A673 (cell line): ENCODE data around the gene MAP4. TPM values are rescaled to one million over a fixed set of nuclear protein-coding genes. Genes with fewer than 3 reads are reported as not detected.
"Not testable (repeated sequence)": the region's sequence is repeated elsewhere in the genome, so short reads cannot be mapped to it uniquely, and the experiment has no call there.

ENCODE experiments used
- BruUV-seq: library from RNA; stranded (reverse); fragments of 400-500 nt; replicated peaks from 2 replicates; lab custom pipeline; 2021; lab: Mats Ljungman, UMichigan
- CTCF ChIA-PET: fragments of 300-600 bp; sonication (Branson Sonifier 250); formaldehyde crosslinking; loops from one replicate; lab custom pipeline; 2022; ENCODE audit warnings: antibody characterized with exemption; lab: Charles Lee
- POLR2A ChIA-PET: fragments of 300-600 bp; sonication (Branson Sonifier 250); formaldehyde crosslinking; loops from one replicate; lab custom pipeline; 2022; ENCODE audit warnings: antibody characterized with exemption; ENCODE audit not compliant: low non-redundant PET; lab: Charles Lee
- DNase-seq: peaks from one replicate; pipeline ENCODE4 v3.0.0-alpha.2; 2015; ENCODE audit warnings: low spot score
- H3K27ac ChIP-seq: fragments of 200-600 bp; sonication (generic); 2 replicates; pipeline ENCODE4 v1.5.1; 2016; ENCODE audit warnings: mixed run types, low read depth, mild to moderate bottlenecking, mixed read lengths, antibody characterized with exemption, low read length; ENCODE audit not compliant: poor library complexity, severe bottlenecking
- H3K27me3 ChIP-seq: fragments of 200-600 bp; sonication (generic); replicated peaks from 2 replicates; pipeline ENCODE4 v1.6.1; 2017; ENCODE audit warnings: mixed run types, low read depth, mild to moderate bottlenecking, mixed read lengths, antibody characterized with exemption, low read length; ENCODE audit not compliant: insufficient read depth, poor library complexity
- H3K36me3 ChIP-seq: fragments of 200-600 bp; sonication (generic); 2 replicates; pipeline ENCODE4 v1.6.1; 2016; ENCODE audit warnings: mixed run types, mild to moderate bottlenecking, mixed read lengths, antibody characterized with exemption, low read length; ENCODE audit not compliant: insufficient read depth, poor library complexity, severe bottlenecking
- H3K4me1 ChIP-seq: fragments of 200-600 bp; sonication (generic); 2 replicates; pipeline ENCODE4 v1.6.1; 2017; ENCODE audit warnings: mixed run types, mild to moderate bottlenecking, mixed read lengths, antibody characterized with exemption, low read length; ENCODE audit not compliant: insufficient read depth, poor library complexity, severe bottlenecking
- H3K4me3 ChIP-seq: fragments of 200-600 bp; sonication (generic); 2 replicates; pipeline ENCODE4 v1.5.1; 2016; ENCODE audit warnings: low read depth, mixed run types, mild to moderate bottlenecking, mixed read lengths, low read length; ENCODE audit not compliant: poor library complexity, severe bottlenecking
- H3K9me3 ChIP-seq: fragments of 200-600 bp; sonication (generic); 2 replicates; pipeline ENCODE4 v1.6.1; 2016; ENCODE audit warnings: mixed run types, low read depth, mild to moderate bottlenecking, mixed read lengths, antibody characterized with exemption, low read length; ENCODE audit not compliant: poor library complexity, severe bottlenecking
- EZH2 ChIP-seq: fragments of 200-600 bp; sonication (generic); IDR thresholded peaks from 2 replicates; pipeline ENCODE4 v1.6.1; 2017; ENCODE audit warnings: borderline replicate concordance, low read depth, mild to moderate bottlenecking, mixed read lengths, antibody characterized with exemption, low read length; ENCODE audit not compliant: poor library complexity, severe bottlenecking
- intact Hi-C: fragments of 100-400 bp; cut with micrococcal nuclease; formaldehyde crosslinking; loops from one replicate; pipeline ENCODE4 v1.10.0; 2022; ENCODE audit not compliant: unreplicated experiment
- total RNA-seq: library from RNA; stranded (reverse); gene quantifications from 2 replicates; pipeline ENCODE4 v1.2.3, GENCODE V29; 2021
- TF ChIP-seq, protein P1 (sequence below): fragments of 300-800, 200-600 bp; sonication (generic); conservative IDR thresholded peaks from 2 replicates; pipeline ENCODE4 v1.5.1; 2017; ENCODE audit warnings: low read depth, mild to moderate bottlenecking, antibody characterized with exemption, low read length, moderate library complexity, mixed read lengths

MAP4 gene
- total RNA-seq, 1 experiment from 2014 or later: 105 TPM

DNA sequence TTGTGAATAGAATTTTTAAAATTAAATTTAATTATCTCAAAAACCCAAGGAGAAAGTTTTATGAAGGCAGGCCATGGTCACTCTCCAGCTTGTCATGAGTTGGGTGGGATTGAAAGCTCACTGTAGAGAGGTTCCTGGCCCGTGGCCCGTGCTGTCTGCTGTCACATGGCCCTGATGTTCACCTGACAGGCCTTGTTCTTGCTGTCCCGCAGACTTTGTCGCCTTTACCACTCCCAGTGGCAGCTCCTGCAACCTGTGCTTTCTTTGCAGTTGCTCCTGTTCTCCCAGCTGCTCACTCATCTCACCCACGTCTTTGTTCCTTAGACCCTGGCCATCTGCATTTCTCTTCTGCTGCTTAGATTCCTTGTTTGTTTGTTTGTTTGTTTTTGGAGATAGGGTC lies 177.7 kb downstream of the MAP4 start:
- TF ChIP-seq, protein P1, sequence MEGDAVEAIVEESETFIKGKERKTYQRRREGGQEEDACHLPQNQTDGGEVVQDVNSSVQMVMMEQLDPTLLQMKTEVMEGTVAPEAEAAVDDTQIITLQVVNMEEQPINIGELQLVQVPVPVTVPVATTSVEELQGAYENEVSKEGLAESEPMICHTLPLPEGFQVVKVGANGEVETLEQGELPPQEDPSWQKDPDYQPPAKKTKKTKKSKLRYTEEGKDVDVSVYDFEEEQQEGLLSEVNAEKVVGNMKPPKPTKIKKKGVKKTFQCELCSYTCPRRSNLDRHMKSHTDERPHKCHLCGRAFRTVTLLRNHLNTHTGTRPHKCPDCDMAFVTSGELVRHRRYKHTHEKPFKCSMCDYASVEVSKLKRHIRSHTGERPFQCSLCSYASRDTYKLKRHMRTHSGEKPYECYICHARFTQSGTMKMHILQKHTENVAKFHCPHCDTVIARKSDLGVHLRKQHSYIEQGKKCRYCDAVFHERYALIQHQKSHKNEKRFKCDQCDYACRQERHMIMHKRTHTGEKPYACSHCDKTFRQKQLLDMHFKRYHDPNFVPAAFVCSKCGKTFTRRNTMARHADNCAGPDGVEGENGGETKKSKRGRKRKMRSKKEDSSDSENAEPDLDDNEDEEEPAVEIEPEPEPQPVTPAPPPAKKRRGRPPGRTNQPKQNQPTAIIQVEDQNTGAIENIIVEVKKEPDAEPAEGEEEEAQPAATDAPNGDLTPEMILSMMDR: no peak
- no peak for TF ChIP-seq EZH2
- no peak for DNase-seq
- H3K27me3 ChIP-seq: no peaks in the 10 kb centered on the region
- BruUV-seq: no TSS peak
- ChIA-PET CTCF (interaction anchor here (0.6 to 1.9 kb wide), 3 partner anchors 149 to 151 kb away, joined by 4 to 14 read pairs (median 7); no protein-coding TSS in a partner anchor), POLR2A (no interaction called here)
- intact Hi-C loops: loop anchor here (5.0 kb wide), 1 partner anchor 319 kb away; no protein-coding TSS in a partner anchor
- H3K4me1 ChIP-seq: no peaks in the 10 kb centered on the region
- H3K27ac ChIP-seq: no peak overlapping the region
- H3K9me3 ChIP-seq: no peaks in the 10 kb centered on the region
- H3K36me3 ChIP-seq: peaks cover 36% of the 10 kb centered on the region
- no peak overlapping the region for H3K4me3 ChIP-seq

DNA sequence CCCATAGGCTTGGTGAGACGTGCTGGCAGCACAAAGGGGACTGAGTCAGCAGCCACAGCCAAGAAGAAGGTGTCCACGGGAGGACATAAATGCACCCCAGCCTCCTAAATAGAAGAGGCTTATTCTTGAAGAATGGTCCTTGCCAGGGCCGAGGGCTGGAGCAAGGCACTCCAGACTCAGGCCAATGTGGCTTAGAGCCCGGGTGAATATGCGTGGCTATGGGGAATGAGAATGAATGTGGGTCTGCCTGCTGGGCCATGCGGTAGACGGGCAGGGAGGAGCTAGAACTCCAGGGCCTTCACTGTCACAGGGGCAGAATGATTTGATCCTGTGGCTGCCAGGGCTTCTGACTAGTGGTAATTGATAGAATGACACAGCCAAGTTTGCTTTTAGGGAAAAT lies 179.2 kb downstream of the MAP4 start:
- Histone ChIP-seq H3K27me3 (no peaks in the 10 kb centered on the region), H3K9me3 (no peaks in the 10 kb centered on the region), H3K36me3 (peaks cover 40% of the 10 kb centered on the region), H3K27ac (no peak overlapping the region), H3K4me3 (no peak overlapping the region), H3K4me1 (no peaks in the 10 kb centered on the region)
- CTCF ChIA-PET: interaction anchor here (0.6 to 1.9 kb wide), 5 partner anchors 153 to 416 kb away, joined by 3 to 14 read pairs (median 5); no protein-coding TSS in a partner anchor
- no peak for DNase-seq
- POLR2A ChIA-PET: no interaction called here
- TF ChIP-seq, protein P1: no peak
- no peak for TF ChIP-seq EZH2
- BruUV-seq: no TSS peak
- intact Hi-C loops: loop anchor here (1.0 to 5.0 kb wide), 2 partner anchors 153 to 320 kb away; no protein-coding TSS in a partner anchor

DNA sequence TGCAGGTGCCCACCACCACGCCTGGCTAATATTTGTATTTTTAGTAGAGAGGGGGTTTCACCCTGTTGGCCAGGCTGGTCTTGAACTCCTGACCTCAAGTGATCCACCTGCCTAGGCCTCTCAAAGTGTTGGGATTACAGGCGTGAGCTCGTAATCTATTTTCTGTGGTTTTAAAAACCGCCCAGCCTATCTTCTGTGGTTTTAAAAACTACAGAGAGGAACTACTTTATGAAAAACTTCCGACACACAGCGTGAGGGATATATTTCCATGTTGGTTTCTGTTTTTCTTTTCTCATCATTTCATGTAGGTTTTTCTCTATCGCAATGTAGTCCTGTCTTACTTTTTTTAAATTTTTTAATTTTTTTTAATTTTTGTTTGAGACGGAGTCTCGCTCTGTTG lies 186.7 kb downstream of the MAP4 start:
- H3K27ac ChIP-seq, CTCF ChIA-PET, BruUV-seq, intact Hi-C loops, DNase-seq, POLR2A ChIA-PET, H3K9me3 ChIP-seq, H3K4me1 ChIP-seq, H3K27me3 ChIP-seq, H3K4me3 ChIP-seq: not testable (repeated sequence)
- H3K36me3 ChIP-seq: peaks cover 31% of the 10 kb centered on the region

DNA sequence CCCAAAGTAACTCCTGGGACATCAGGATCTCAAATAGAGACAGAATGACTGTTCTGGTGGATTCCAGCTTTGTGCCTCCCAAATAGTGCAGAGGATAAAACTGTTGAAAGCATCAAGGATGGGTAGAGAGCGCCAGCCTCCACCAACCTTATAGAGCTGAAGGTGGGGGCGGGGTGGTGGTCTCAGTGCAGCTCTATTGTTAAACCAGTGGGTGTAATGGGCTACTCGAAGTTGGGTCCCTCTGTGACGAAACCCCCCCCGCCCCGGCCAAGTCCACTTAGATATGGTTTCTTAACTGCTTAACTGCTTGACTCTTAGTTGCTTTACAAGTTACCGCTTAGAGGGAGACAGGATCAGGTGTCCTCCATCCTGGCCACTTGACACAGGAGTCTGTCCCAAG lies 190.6 kb downstream of the MAP4 start:
- intact Hi-C loops: no loop called here
- H3K36me3 ChIP-seq: peaks cover 19% of the 10 kb centered on the region
- peaks cover 16% of the 10 kb centered on the region for H3K4me1 ChIP-seq
- ChIA-PET POLR2A (no interaction called here), CTCF (interaction anchor here (0.6 kb wide), 1 partner anchor 13 kb away, joined by 3 read pairs; no protein-coding TSS in a partner anchor)
- no peaks in the 10 kb centered on the region for H3K27me3 ChIP-seq
- no peak for TF ChIP-seq EZH2
- TF ChIP-seq, protein P1: no peak
- peak overlapping the region; percentile 88 for H3K27ac ChIP-seq
- DNase-seq: no peak
- H3K4me3 ChIP-seq: peak overlapping the region; percentile 81
- TSS peak; percentile 38 for BruUV-seq
- no peaks in the 10 kb centered on the region for H3K9me3 ChIP-seq
